GM18867 (cell line): ENCODE data around the gene ZNF267.
"Not testable (repeated sequence)": the region's sequence is repeated elsewhere in the genome, so short reads cannot be mapped to it uniquely, and the experiment has no call there.

Experiments used
- ATAC-seq: cut with Tn5 transposase; IDR thresholded peaks from one replicate; pipeline ENCODE4 v1.9.1; 2021; ENCODE audit warnings: mild to moderate bottlenecking, moderate library complexity; ENCODE audit not compliant: unreplicated experiment

The ZNF267 gene

GRCh38 chr16:31877876-31878642, 4.5 kb downstream of the ZNF267 start:
- ATAC-seq: no peak

- no peak for ATAC-seq
Observed at GRCh38 chr16:31879937-31880321, 6.3 kb downstream of the ZNF267 start.

DNA sequence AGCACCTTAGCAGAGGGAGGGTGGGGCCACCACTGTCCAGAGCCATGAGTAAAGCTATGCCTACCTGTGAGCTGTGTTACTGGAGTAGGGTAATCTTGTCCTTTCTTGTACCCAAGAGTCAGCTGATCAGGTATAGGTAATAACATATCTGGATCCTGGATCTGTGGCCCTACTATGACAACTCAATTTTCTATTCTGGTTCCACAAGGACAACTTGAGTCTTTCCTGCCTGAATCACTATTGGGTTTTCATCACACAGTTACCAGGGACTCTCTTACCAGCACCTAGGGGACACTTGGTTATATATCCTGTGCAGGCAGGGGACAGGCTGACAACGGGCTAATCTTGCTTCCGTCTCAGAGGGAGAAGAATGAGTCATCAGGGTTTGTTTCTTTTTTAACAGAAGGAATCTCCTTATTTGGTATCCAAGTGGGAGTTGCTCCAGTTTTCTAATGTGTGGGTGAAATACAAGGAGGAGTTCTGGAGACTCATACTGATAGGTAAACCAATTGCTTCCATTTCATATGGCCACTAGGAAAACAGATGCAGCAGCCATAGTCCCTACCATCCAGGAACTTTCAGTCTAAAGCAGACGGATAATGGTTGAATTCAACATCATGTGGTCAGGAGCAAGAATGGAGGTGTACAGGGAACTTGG, 6.8 kb downstream of the ZNF267 start:
- ATAC-seq: peak; percentile 36

- ATAC-seq: no peak
Observed at GRCh38 chr16:31886227-31886626, 12.6 kb downstream of the ZNF267 start.

- ATAC-seq: no peak
Observed at GRCh38 chr16:31888735-31889134, 15.1 kb downstream of the ZNF267 start.

DNA sequence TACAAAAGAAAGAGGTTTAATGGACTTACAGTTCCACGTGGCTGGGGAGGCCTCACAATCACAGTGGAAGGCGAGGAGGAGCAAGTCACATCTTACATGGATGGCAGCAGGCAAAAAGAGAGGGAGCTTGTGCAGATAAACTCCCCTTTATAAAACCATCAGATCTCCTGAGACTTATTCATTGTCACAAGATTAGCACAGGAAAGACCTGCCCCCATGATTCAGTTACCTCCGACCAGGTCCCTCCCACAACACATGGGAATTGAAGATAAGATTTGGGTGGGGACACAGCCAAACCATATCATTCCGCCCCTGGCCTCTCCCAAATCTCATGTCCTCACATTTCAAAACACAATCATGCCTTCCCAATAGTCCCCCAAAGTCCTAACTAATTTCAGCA, 18.5 kb downstream of the ZNF267 start:
- ATAC-seq: not testable (repeated sequence)

DNA sequence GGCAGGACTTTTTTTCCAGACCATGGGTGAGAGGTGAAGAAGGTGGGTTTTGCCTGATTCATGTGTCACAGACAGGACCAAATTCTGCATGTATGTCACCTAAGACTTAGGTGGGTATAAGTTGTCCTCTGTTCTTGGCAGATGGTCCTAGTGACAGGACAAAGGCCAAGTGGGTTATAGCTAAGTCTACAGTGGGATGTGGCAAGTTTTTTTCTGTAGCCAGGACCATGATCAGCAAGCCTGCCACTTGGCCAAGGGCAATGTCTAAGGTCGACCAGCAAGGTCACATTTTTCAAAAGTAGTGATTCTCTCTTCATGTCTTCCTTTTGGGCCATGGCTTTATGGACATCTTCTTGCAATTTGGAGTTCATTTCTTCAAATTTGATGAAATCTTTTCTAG, 20.2 kb downstream of the ZNF267 start:
- ATAC-seq: no peak

DNA sequence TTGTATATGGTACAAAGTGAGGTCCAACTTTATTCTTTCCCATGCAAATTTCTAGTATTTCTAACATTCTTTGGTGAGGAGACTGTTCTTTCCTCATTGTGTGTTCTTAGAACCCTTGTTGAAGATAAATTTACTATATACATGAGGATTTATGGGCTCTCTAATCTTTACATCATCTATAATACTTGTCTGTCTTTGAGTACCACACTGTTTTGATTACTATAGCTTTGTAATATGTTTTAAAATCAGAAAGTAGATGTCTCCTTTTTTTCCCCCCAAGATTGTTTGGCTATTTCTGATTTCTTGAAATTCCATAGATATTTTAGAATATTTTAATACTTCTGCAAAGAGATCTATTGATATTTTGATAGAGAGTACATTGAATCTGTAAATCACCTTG, 23.7 kb downstream of the ZNF267 start:
- ATAC-seq: no peak

DNA sequence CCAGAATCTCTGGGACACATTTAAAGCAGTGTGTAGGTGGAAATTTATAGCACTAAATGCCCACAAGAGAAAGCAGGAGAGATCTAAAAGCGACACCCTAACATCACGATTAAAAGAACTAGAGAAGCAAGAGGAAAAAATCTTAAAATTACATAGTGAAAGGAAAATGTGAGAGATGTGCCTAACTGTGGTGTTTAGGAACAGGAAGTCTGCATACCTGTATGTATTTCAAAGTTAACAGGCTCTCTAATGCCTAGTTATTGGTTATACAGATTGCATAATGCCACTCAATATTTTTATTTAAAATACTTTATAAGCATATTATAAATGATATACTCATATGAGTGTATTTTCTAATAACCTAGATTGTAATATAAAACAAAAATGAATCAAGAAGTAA, 25.9 kb downstream of the ZNF267 start:
- no peak for ATAC-seq

GRCh38 chr16:31904571-31904970, 31.0 kb downstream of the ZNF267 start:
- ATAC-seq: not testable (repeated sequence)

DNA sequence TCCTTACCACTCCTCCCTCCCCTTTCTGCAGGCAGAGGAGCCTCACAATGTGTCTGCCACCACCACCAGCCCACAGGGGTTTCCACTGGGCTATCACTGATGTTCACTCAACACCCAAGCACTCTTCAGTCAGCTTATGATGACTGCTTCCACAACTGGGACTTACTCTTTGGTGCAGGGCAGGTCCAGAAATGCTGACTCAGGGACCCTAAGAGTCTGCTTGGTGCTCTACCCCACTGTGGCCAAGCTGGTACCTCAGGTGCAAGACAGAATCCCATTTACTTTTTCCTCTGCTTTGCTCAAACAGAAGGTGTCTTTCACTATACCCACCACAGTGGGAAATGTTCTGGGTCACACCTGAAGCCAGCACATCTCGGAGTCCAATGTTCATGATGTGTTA, 40.1 kb downstream of the ZNF267 start:
- ATAC-seq: no peak

- ATAC-seq: no peak
Observed at GRCh38 chr16:31916056-31916488, 42.5 kb downstream of the ZNF267 start.

DNA sequence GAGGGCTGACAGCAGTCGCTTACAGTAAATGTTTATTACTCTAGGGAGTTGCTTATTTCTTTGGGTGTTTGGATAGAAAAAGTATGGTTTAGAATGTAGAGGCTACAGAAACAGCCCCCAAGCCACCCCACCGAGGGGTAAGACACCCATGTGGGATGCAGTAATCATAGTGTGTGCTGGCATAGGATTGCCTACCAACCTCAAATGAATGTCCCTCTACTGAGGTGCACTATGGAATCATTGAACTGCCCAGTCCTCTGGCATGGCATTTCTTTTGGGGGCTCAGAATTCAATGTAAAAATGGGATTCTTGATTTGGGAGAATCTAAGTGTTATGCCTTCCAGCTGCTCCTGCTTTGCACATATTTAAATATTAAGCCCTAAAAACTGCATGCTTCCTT, 46.8 kb downstream of the ZNF267 start:
- no peak for ATAC-seq

GRCh38 chr16:31951806-31952205, 78.2 kb downstream of the ZNF267 start:
- ATAC-seq: not testable (repeated sequence)

GRCh38 chr16:31952206-31952605, 78.6 kb downstream of the ZNF267 start:
- not testable (repeated sequence) for ATAC-seq

GRCh38 chr16:31956221-31956620, 82.6 kb downstream of the ZNF267 start:
- ATAC-seq: not testable (repeated sequence)

DNA sequence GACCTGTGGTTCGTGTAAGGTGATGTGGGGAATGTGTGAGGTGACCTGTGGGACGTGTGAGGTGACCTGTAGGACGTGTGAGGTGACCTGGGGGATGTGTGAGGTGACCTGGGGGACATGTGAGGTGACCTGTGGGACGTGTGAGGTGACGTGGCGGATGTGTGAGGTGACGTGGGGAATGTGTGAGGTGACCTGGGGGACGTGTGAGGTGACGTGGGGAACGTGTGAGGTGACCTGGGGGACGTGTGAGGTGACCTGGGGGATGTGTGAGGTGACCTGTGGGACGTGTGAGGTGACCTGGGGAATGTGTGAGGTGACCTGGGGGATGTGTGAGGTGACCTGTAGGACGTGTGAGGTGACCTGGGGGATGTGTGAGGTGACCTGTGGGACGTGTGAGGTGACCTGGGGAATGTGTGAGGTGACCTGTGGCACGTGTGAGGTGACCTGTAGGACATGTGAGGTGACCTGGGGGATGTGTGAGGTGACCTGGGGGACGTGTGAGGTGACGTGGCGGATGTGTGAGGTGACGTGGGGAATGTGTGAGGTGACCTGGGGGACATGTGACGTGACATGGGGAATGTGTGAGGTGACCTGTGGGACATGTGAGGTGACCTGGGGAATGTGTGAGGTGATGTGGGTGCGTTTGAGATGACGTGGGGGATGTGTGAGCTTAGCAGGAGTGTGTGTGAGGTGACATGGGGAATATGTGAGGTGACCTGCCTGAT, 86.7 kb downstream of the ZNF267 start:
- ATAC-seq: not testable (repeated sequence)
